Nephron (organoid): ENCODE results near the gene EPHA1.

ENCODE experiments used
- H3K27ac Mint-ChIP-seq, 3 experiments: 2 replicates each; pipeline ENCODE4 v1.8.0; 2020; ENCODE audit warnings: mixed read lengths in 3 of 3, mild to moderate bottlenecking in 2 of 3, moderate library complexity in 1 of 3
- H3K27me3 Mint-ChIP-seq: 2 replicates; pipeline ENCODE4 v1.8.0; 2021; ENCODE audit warnings: low read depth, mild to moderate bottlenecking, moderate library complexity, mixed read lengths
- H3K36me3 Mint-ChIP-seq: 2 replicates; pipeline ENCODE4 v1.8.0; 2020; ENCODE audit warnings: low read depth, mixed read lengths
- H3K4me1 Mint-ChIP-seq: 2 replicates; pipeline ENCODE4 v1.8.0; 2020; ENCODE audit warnings: mixed read lengths
- H3K4me3 Mint-ChIP-seq, 3 experiments: 2 replicates each; pipeline ENCODE4 v1.8.0; 2020; ENCODE audit warnings: mild to moderate bottlenecking in 3 of 3, mixed read lengths in 3 of 3, moderate library complexity in 2 of 3
- H3K9me3 Mint-ChIP-seq: 2 replicates; pipeline ENCODE4 v1.8.0; 2020; ENCODE audit warnings: mixed read lengths
- CTCF ChIP-seq, 3 experiments: fragments of 200-600 bp; sonication (generic); IDR thresholded peaks; one replicate each; pipeline ENCODE4 v1.5.0; 2021; ENCODE audit warnings: antibody characterized with exemption in 3 of 3; ENCODE audit not compliant: unreplicated experiment in 3 of 3

EPHA1 gene

GRCh38 chr7:143411976-143412708 lies 3.5 kb upstream of the EPHA1 start:
- Mint-ChIP-seq H3K4me1 (peaks cover 67% of the 10 kb centered on the region), H3K4me3 (no peak overlapping the region), H3K27ac (peak overlapping the region in 1 of 3 experiments; percentile 49), H3K36me3 (no peaks in the 10 kb centered on the region), H3K27me3 (peaks cover 23% of the 10 kb centered on the region), H3K9me3 (no peaks in the 10 kb centered on the region)
- TF ChIP-seq CTCF (IDR thresholded peaks at IDR 0.05; ENCODE audit: unreplicated experiment in 3 of 3) = no peak

- no peak for TF ChIP-seq CTCF (IDR thresholded peaks at IDR 0.05; ENCODE audit: unreplicated experiment in 3 of 3)
- H3K27ac Mint-ChIP-seq = peak overlapping the region; percentile 45 to 73 (median 69)
- peak overlapping the region; percentile 23 to 56 (median 35) for H3K4me3 Mint-ChIP-seq
- H3K4me1 Mint-ChIP-seq = peaks cover 71% of the 10 kb centered on the region
- H3K27me3 Mint-ChIP-seq = peaks cover 23% of the 10 kb centered on the region
- H3K9me3 Mint-ChIP-seq = no peaks in the 10 kb centered on the region
- H3K36me3 Mint-ChIP-seq = no peaks in the 10 kb centered on the region
Observed at GRCh38 chr7:143410521-143411004, 1.9 kb upstream of the EPHA1 start.

- no peak for TF ChIP-seq CTCF (IDR thresholded peaks at IDR 0.05; ENCODE audit: unreplicated experiment in 3 of 3)
- Mint-ChIP-seq H3K27me3 (peaks cover 14% of the 10 kb centered on the region), H3K4me1 (peaks cover 69% of the 10 kb centered on the region), H3K9me3 (no peaks in the 10 kb centered on the region), H3K36me3 (no peaks in the 10 kb centered on the region), H3K27ac (no peak overlapping the region), H3K4me3 (peak overlapping the region; percentile 60 to 80 (median 76))
Observed at GRCh38 chr7:143408252-143408685, 387 bp downstream of the EPHA1 start.

- peaks cover 66% of the 10 kb centered on the region for H3K4me1 Mint-ChIP-seq
- H3K9me3 Mint-ChIP-seq = no peaks in the 10 kb centered on the region
- no peak for TF ChIP-seq CTCF (IDR thresholded peaks at IDR 0.05; ENCODE audit: unreplicated experiment in 3 of 3)
- peak overlapping the region; percentile 60 to 80 (median 76) for H3K4me3 Mint-ChIP-seq
- peak overlapping the region; percentile 1 to 77 (median 40) for H3K27ac Mint-ChIP-seq
- H3K27me3 Mint-ChIP-seq = peaks cover 18% of the 10 kb centered on the region
- no peaks in the 10 kb centered on the region for H3K36me3 Mint-ChIP-seq
Observed at GRCh38 chr7:143407287-143408251, 1.1 kb downstream of the EPHA1 start.

- Mint-ChIP-seq H3K9me3 (no peaks in the 10 kb centered on the region), H3K4me1 (peaks cover 52% of the 10 kb centered on the region), H3K36me3 (no peaks in the 10 kb centered on the region), H3K4me3 (no peak overlapping the region), H3K27me3 (peaks cover 21% of the 10 kb centered on the region), H3K27ac (peak overlapping the region in 2 of 3 experiments; percentile 28 to 89)
- no peak for TF ChIP-seq CTCF (IDR thresholded peaks at IDR 0.05; ENCODE audit: unreplicated experiment in 3 of 3)
Observed at GRCh38 chr7:143406002-143406357, 2.7 kb downstream of the EPHA1 start.
